KG1 (cell line): ENCODE results near the gene SYT15.

Source experiments
- DNase-seq: peaks from one replicate; lab custom pipeline; 2025; lab: John Stamatoyannopoulos, UW

SYT15 gene

DNA sequence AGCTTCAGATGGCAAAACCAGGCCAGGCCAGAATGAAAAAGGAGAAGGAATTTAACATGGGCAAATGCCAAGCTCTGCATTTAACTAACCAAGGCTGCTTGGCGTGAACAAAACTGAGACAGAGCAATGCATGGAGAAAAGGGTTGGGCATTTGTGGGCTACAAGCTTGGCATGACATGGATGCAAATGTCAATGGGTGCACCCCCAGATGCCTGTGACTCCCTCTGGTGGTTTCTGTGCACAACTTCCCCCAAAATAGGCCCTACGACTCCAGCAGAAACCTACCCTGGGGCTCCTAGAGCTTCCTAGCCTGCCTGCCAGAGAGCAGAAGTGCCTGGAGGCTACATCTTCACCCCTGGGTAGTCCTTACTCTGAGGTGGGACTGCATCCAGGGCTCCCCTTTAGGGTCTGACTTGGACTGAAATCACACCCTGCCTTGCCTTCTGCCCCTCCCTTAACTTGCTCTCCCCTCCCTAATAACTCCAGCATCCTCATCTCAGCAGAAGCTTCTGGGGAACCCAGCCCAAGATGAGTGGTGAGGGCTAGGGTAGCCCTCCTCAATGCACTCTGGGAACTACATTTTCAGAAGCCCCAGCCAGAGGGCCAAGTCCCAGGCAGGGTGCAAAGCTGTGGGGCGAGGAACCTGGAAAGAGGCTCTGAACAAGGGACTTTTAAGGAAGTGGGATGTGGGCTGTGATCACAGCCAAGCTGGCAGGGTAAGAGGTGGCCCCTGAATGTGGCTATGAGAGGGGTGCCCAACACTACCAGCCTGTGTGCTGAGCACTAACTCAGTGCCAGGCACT lies 33.7 kb upstream of the SYT15 start:
- DNase-seq = no peak

DNA sequence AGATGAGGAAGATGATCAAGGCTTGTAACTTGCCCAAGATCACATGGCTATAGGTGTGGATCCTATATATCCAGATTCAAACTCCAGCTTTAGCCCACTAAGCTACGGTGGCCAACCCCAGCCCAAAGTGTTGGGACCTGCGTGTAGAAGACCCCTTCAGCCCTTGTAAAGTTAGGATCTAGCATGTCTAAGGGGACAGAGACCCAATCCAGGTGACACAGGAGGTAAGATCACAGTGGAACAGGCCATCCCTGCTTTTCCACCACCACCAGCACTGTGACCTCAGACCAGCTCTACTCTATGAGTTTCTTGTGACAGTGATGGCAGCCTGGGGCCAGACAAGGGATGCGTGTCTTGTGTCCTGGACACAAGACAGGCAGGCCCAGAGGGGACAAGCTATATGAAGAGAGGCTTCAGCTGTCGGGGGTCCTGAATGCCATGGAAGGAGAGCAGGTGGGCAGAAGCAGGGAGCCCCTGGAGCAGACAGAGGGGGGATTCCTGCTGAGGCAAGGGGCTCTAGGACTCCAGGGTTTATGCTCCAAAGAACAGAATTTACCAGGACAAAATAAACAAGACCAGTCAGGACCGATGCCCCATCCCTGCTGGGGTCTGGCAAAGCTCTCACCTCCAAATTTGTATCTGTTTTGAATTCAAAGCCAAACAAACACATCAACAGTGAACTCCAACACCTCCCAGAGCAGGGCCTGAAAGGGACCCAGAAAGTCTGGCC lies 32.9 kb upstream of the SYT15 start:
- no peak for DNase-seq

DNA sequence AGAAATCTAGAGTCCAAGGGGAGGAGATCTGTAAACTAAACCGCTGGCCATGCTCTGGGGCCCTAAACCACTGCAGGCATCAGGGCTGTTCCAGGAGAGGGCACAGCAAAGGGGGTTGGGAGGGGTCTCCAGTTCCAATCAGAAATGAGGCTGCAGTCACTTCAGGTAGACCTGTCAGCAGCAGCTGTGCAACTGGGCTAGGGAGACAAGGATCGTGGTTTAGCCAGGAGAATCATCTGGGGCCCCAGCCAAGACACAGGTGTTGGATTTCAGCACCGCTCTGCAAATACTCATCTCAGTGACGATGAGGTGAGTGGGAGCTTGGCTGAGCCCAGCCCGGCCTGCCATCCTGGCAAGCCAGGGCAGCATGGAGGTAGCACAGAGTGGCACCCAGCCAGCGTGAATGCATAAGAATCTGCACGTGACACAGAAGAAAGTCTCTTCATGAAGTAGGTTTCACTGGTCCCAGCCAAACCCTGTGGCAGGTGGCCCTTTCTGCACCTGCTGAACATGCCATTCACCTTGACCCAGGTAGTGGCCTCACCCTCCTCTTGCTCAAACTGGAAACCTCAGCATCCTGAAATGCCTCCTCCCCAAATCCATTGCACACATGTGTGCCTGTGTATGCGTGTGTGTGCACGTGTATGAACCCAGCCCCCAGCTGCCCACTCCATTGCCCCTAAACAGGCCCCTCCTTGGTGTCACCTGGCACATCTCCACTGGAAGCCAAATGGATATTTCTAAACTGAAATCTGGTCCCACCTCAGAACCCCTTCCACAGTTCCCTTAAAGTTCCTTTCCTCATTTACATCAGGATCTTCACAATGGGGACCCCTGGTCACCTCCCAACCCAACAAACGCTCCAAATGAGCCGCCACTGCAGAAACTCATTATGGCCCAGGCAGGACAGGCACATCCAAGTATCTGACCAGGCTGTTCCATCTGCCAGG lies 32.1 kb upstream of the SYT15 start:
- DNase-seq = no peak

DNA sequence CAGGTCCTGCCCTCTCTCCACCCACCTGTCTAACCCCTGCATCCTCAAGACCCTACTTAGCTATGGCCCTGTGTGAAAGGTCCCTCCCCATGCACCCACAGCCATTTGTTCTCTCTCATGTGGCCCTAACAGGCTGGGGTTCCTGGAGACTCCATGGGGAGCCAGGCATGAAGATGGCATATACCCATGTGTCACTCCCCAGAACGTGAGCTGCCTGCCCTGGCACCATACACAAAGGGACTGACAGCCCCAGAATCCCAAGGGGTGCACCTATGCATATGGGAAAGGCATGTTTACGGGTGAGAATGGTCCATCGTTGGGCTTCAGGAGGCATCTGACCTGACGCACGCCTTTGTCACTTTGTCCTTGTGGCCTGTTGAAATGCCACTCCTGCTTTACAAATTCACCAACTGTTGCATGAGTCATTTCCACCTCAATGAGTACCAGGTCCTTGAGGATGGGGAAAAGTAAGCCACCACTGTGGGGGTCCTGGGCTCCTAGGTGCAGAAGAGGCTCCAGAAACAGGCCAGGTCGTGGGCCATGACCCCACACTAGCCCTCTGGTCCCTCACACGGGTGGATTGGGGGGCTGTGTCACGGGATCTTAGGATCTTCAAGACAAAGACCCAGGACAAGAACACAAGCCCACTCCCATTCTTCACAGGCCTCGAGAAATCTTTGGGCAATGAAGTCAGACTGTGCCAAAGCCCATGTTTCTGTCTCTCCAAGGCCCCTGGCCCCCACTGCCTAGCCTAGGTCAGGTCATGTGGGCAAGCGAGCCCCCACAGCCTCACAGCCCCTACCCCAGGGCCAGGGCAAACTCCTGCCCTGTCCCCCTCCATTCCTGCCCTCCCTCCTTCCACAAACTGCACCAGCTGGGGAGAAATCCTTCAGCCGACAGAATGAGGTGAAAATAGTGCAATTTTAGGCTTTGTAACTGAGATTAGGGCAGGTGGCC lies 31.1 kb upstream of the SYT15 start:
- no peak for DNase-seq

DNA sequence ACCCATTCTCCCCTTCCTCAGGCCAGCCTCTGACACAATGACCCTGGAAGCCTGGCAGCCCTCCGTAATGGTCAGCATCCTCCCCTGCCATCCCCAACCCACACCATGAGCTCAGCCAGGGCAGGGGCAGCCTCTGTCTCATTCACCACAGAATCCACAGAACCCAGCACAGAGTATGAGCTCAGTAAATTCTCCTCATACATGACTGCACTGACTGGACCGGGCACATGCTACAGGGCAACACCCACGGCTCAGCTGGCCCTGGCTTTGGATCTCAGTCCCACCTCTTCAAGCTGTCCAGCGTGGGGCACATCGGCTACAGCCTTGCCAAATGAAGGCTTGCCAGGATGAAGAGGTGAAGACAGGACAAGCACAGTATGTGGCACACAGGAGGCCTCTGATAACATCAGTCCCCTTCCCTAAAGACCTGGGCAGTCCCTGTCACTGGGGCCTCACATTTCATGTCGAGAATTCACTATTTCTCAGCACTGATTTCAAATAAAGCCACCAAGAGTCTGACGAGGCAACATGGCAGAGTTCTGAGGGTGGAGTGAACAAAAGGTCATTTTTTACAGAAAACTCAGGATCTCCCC lies 30.3 kb upstream of the SYT15 start:
- no peak for DNase-seq

DNA sequence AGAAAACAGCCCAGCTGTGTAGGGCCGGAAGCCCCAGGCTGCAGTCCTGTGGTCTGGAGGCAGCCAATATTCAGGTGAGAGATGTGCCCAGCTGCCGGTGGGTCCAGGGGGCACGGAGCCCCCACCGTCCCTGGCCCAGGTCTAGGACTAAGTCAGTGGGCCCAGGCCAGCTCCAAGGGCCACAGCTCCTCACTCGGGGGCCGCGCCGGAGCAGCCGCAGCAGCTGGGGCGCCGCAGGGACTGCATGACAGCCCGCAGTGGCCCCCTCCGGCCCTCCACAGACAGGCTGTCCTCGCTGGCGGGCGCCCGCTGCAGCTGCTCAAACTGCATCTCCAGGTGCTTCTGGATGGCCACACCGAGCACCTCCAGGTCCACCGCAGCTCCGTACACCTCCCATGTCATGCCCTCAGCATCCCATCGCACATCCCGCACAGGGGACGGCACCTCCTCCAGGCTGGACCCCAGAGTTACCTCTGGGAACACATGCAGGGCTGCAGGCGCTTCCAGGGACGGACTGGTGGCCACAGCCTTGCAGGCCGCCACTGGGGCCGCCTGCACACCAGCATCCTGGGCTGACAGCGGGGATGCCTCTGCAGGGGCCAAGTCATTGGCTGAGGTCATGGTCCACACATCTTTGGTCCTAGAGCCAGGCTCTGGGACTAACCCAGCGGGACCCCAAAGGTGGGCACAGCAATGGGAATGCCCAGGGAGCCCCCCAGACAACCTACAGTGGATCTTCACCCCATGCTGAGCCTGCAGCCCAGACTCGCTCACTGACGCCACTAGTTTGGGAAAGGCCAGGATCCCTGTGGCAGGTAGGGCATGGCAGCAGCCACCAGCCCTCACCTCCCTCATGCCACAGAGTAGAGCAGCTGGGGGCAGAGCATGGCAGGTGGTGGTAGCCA lies 29.5 kb upstream of the SYT15 start:
- no peak for DNase-seq

DNA sequence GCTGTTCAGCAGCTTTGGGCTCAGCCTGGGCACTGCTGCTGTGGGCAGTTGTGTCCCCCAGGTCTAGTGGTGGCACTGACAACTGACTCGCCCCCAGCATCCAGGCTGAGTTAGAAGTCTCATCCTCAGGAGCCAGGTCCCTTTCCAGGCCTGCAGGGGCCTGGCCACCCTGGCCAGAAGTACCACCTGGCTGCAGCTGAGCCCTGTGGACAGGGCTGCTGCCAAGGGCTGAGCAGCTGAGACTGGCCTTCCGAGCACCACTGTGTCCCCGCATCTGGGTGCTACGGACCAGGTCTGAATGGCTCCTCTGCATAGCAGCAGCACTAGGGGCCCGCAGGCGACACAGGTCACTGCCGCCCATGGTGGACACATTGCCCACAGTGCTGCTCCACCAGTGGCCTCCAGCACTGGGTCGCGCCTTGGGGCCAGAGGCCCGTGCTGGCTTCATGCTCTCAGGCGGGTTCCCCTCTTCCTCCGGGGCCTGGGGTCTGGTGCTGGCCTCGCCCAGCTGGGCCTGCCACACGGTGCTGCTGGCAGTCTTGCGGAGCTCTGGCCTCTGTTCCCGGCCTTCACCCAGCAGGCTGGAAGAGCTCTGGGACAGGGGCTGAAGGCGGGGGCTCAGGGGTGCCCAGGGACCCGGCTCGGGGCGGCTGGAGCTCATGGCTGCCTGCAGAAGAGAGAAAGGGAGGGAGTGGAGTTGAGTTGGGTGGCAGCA lies 28.7 kb upstream of the SYT15 start:
- no peak for DNase-seq

DNA sequence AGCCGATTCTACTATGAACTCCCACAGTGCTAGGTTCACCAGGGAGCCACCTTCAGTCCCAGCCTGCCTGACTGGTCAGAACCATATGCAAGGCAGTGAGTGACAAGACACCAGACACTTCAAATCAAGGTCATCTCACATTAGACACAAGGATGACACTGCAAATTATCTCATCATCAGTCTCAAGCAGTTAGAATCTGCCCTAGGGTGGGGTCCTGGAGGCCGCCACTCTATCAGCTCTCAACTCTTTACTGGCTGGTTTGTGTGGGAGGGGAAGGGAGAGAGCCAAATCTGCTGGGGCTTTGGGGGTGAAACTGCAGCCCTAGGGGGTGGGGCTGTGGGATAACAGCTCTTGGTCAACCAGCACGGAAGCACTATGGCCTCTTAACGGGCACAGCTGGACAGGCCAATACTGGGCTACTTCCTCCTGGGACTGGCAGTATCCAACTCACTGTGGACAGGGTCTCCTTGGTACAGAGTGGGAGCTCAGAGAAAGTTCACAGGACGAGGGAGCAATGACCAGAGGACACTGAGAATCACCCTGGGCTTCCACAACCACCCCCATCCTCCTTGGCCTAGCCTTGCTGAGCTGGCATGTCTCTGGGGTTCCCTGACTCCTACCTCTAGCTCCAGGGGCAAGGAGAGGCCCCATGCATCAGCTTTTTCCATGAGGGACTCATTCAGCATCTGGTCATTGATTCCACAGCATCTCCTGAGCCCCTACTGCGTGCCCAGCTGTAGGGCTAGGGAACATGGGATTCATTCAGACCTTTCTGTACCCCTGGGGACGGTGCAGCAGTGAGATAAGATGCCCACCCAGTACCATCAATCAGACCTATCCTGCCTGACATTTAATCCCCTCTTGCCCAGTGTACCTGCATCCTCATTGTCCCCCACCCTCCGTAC lies 27.9 kb upstream of the SYT15 start:
- no peak for DNase-seq

DNA sequence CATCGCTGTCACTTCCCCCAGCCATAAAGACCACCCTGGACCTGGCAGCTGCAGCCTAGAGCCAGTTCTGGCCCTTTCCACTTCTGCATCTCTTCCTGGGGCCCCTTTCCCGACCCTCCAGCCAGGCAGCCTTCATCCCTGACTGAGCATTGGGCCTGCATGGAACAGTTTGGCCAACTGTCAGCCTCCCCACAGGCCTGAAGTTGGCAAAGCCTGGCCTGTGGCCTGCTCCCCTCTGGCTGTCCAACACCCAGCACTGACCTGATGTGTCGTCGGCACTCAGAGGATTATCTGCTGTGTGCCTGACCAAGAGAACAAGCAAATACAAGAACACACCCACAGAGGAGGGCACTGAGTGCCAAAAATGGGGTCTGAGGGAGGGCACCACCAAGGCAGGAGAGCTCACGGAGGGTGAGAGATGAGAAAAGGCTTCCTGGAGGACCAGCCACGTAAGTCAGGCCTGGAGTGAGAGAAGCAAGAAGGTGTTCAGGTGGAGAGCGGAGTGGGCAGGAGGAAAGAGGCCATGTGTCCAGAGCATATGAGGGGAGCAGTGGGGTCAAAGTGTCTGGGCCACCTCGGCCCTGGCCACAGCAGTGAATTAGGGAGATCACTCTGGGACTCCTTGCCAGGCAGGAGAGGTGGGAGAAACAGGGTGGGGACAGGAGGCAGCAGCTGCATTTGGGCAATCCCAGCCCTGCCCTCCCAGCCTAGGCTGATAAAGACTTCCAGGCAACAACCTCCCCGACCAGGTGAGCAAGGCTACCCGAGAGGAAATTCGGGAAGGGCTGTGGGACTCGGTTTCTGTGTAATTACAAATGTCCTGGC lies 27.0 kb upstream of the SYT15 start:
- DNase-seq = no peak

DNA sequence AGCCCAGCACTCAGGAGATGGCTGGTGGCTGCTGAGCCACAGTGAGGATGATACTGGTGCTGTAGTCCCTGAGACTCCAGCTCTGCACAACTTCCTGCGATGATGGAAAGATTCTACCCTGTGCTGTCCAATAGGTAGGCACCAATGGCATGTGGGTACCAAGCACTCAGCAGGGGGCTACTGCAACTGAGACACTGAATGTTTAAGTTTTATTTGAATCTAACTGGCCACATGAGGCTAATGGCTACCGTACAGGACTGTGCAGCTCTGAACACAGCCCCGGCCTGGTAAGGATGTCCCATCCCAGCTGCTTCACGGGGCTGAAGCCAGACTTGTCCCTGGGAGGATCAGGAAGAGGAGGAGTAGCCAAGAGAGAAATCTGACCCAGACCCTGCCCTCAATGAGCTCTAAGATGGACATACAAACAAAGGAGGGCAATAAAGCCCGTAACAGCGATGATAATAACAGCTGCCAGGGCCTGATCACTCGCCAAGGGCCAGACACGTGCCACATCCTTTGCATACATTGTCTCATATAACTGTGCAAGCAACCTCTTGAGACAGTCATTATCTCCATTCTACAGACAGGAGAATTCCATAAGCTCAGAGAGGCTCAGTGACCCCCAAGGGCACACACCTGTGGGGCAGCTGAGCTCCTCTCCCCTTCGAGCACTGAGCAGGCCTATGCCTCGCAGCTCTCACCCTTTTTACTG lies 26.2 kb upstream of the SYT15 start:
- no peak for DNase-seq

DNA sequence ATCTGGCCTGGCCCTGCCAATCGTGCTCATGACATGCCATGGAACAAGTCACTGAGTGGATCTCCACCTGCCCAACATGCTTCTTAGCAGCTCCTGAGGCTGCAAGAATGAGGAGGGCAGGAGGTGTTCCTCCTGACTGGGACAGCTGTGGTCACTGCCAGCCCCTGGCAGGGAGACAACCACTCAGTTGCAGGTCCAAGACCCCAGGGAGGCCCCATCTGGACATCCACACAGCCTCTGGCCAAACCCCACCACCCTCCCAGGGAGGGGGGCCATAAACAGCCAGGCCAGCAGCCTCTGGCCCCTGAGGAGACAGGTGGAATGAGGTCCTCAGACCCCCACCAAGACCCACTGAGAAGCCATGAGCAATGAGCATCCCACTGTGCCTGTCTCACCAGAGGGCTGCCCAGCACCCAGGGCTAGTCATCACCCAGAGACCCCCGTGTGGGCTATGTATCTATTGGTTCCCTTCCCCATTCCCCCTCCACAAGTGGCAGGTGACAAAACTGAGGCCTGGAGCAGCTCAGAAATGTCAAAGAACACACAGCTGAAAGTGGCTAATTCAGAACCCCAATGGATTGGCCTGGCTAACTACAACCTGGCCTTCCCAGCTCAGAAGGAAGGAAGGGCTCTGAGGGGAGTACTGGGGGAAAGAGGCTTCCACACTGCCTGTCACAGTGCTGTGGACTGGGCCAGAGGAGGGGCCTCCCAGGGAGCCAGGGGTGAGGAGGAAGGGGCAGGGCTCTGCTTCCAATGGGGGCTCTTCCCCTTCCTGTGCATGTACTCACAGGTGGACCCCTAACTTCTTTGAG lies 25.5 kb upstream of the SYT15 start:
- no peak for DNase-seq

DNA sequence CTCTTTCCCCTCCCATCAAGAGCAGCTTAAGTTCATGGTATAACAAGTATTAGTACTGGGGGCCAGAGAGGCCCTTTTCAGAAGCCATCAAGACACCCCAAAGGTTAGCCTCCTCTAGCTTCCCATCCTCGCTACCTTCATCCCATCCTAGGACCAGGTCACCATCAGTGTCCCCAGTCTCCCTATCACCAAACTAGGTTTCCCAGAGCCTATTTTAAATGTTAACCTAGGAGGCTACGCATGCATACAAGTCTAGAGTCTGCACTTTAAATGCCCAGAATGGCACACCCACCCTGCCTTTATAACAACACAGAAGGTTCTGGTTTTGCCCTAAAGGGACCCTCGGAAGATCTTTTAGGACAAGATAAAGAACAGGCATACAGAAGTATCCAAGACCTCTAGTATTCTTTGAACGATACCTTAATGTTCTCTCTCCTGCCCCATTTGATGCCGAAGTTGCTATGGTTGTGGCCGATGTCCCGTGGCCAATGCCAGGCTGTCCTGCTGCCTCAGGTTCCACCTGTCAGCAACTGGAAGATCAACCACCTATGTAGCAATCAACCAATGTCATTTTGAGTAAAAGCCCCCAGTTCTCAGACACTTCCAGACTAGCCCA lies 24.7 kb upstream of the SYT15 start:
- no peak for DNase-seq

DNA sequence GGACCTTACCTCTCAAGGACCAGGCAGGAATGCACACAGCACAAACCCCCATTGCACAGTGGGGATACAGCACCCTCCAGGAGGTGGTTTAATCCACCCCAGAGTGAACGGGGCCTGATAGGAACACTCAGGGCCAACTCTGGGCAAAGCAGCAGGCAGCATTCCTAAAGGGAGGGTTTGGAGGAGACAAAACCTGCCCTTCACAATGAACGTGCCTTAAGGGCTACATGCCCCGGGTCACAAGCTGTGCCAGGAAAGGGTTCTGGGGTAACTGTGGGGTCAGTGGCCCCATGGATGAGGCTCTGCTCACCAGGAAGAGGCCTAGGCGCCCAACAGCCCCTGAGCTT lies 23.6 kb upstream of the SYT15 start:
- no peak for DNase-seq

DNA sequence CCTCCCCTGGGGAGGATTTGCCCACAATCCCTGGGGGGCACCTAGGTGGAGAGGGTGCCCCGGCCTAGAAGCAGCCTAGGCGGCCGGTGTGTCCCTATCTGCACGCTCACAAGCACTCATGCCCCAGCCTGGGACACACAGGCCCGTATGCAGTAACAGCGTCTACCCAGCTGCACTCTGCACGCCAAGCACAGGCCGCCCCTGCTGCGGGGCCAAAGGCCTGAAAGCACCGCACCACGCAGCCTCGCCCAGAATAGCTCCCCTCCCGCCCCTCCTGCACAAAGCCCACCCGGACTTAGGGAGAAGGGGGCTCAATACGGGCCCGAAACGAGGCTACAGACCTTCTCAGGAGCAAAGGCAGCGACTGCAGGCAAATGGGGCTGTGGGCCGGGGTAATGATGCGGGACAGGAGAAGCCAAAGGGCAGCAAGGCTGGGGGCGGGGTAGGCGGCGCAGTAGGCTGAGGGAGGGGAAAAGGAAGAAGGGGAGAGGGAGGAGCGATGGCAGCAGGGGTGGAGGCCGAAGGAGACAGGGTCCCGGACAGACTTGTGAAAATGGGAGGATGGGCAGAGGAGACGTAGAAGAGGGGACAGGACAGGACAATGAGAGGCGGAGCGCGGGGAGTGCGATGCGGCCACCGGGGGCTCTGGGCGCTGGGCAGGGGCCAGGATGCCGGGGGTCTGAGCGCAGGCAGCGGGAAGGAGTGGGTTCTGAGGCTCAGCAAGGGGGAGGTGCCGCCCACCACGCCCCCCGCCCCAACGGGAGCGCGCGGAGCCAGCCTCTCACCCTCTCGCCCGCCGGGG lies 23.0 kb upstream of the SYT15 start:
- DNase-seq = no peak
